HepG2 (cell line): ENCODE results near the gene CAPN15. TPM values are rescaled to one million over a fixed set of nuclear protein-coding genes. Genes with fewer than 3 reads are reported as not detected.

Experiments
- BRCA1 ChIP-seq: sonication (generic); formaldehyde crosslinking; IDR thresholded peaks from 2 replicates; pipeline ENCODE4 v1.4.0; 2020; ENCODE audit warnings: missing genetic modification reagents
- DMAP1 ChIP-seq: IDR thresholded peaks from 2 replicates; pipeline ENCODE4 v1.6.1; 2016
- GFI1 ChIP-seq: sonication (generic); formaldehyde crosslinking; IDR thresholded peaks from 2 replicates; pipeline ENCODE4 v1.5.0; 2020; ENCODE audit warnings: missing genetic modification reagents, mild to moderate bottlenecking, borderline replicate concordance
- KDM6A ChIP-seq: IDR thresholded peaks from 2 replicates; pipeline ENCODE4 v1.6.1; 2016; ENCODE audit warnings: low read depth
- KLF13 ChIP-seq: sonication (generic); formaldehyde crosslinking; IDR thresholded peaks from 2 replicates; pipeline ENCODE4 v1.4.0; 2020; ENCODE audit warnings: mild to moderate bottlenecking, missing genetic modification reagents
- KLF9 ChIP-seq: IDR thresholded peaks from 2 replicates; pipeline ENCODE4 v1.6.1; 2016; ENCODE audit warnings: low read depth
- MTA1 ChIP-seq: sonication (generic); formaldehyde crosslinking; IDR thresholded peaks from 2 replicates; pipeline ENCODE4 v1.4.0; 2020; ENCODE audit warnings: missing genetic modification reagents, mild to moderate bottlenecking, borderline replicate concordance
- NR2F6 ChIP-seq, 2 experiments: IDR thresholded peaks; 2 replicates each; pipeline ENCODE4 v1.6.1; 2016; ENCODE audit warnings: antibody characterized with exemption in 1 of 2, mild to moderate bottlenecking in 1 of 2
- PAXIP1 ChIP-seq: sonication (generic); formaldehyde crosslinking; conservative IDR thresholded peaks from 2 replicates; pipeline ENCODE4 v1.4.0; 2020; ENCODE audit warnings: mild to moderate bottlenecking, missing genetic modification reagents, moderate library complexity
- POLR2A ChIP-seq, 2 experiments: IDR thresholded peaks; 2 replicates each; pipeline ENCODE4 v1.6.1; 2011; ENCODE audit warnings: low read depth in 2 of 2, low read length in 2 of 2, mild to moderate bottlenecking in 1 of 2, moderate library complexity in 1 of 2; ENCODE audit not compliant: insufficient read depth in 1 of 2
- RXRB ChIP-seq: IDR thresholded peaks from 2 replicates; pipeline ENCODE4 v1.6.1; 2016; ENCODE audit warnings: borderline replicate concordance, missing genetic modification reagents, missing compliant biosample characterization
- SP1 ChIP-seq, 2 experiments: fragments of 450-650 bp in 1 of 2; sonication (generic) in 1 of 2; formaldehyde crosslinking in 1 of 2; IDR thresholded peaks; 2 replicates each; pipeline versions ENCODE4 v1.4.0 to v1.6.1; 2016 to 2020; ENCODE audit warnings: missing genetic modification reagents in 1 of 2
- SP4 ChIP-seq: sonication (generic); formaldehyde crosslinking; IDR thresholded peaks from 2 replicates; pipeline ENCODE4 v1.8.1; 2023; ENCODE audit warnings: mild to moderate bottlenecking, missing genetic modification reagents
- THAP11 ChIP-seq: IDR thresholded peaks from 2 replicates; pipeline ENCODE4 v1.6.1; 2016; ENCODE audit warnings: missing biosample characterization, missing genetic modification reagents
- ZBTB10 ChIP-seq: sonication (generic); formaldehyde crosslinking; IDR thresholded peaks from 2 replicates; pipeline ENCODE4 v1.4.0; 2020; ENCODE audit warnings: missing genetic modification reagents, borderline replicate concordance
- ZFP36L1 ChIP-seq: sonication (generic); formaldehyde crosslinking; IDR thresholded peaks from 2 replicates; pipeline ENCODE4 v1.8.0; 2022; ENCODE audit warnings: mild to moderate bottlenecking, missing genetic modification reagents, moderate library complexity
- ZMYM3 ChIP-seq: sonication (generic); formaldehyde crosslinking; IDR thresholded peaks from 2 replicates; pipeline ENCODE4 v1.5.1; 2020; ENCODE audit warnings: mild to moderate bottlenecking, missing genetic modification reagents
- ZNF34 ChIP-seq: sonication (generic); formaldehyde crosslinking; IDR thresholded peaks from 2 replicates; pipeline ENCODE4 v1.4.0; 2020; ENCODE audit warnings: mild to moderate bottlenecking, missing genetic modification reagents, borderline replicate concordance
- ZNF709 ChIP-seq: sonication (generic); formaldehyde crosslinking; IDR thresholded peaks from 2 replicates; pipeline ENCODE4 v1.5.0; 2020; ENCODE audit warnings: mild to moderate bottlenecking, missing genetic modification reagents
- ZNF713 ChIP-seq: sonication (generic); formaldehyde crosslinking; IDR thresholded peaks from 2 replicates; pipeline ENCODE4 v1.4.0; 2020; ENCODE audit warnings: mild to moderate bottlenecking, missing genetic modification reagents
- polyA plus RNA-seq, 8 experiments: library from polyadenylated mRNA; depleted of rRNA in 3 of 8; stranded (reverse) in 7 of 8; unstranded in 1 of 8; fragments of >200 nt; fragmentation: Illumina TruSeq in 4 of 8; extraction: Trizol in 4 of 8; gene quantifications; 2 replicates each; pipeline versions ENCODE4 v1.2.1 to v1.2.3, GENCODE V29; 2011 to 2016; ENCODE audit warnings: low read depth in 4 of 8, missing spikeins in 1 of 8, mixed read lengths in 1 of 8; ENCODE audit not compliant: insufficient read depth in 1 of 8
- total RNA-seq, 5 experiments: library from RNA; depleted of rRNA; stranded (reverse); fragments of >200 nt; fragmentation: Illumina TruSeq; extraction: Trizol; gene quantifications; 2 replicates each; pipeline ENCODE4 v1.2.3, GENCODE V29; 2016; ENCODE audit warnings: low read depth in 1 of 5
- TF ChIP-seq, protein P1 (sequence below): sonication (generic); formaldehyde crosslinking; IDR thresholded peaks from 2 replicates; pipeline ENCODE4 v1.4.0; 2020; ENCODE audit warnings: missing genetic modification reagents, low read depth, mild to moderate bottlenecking, borderline replicate concordance

The CAPN15 gene
- total and polyA plus RNA-seq, 2 of the 13 experiments (the other 11 are each of a cell fraction or from before 2014, with no cell fraction given): 14.9 to 24.5 TPM

GRCh38 chr16:533391-534123, 6.0 kb downstream of the CAPN15 start (continued):
- peak; percentile 58 for TF ChIP-seq PAXIP1 (CRISPR knock-in tag)
- TF ChIP-seq KLF9 (CRISPR knock-in tag): 0 out of 2 replicates have a peak, but pooled peaks have one; percentile 45
- TF ChIP-seq RXRB (CRISPR knock-in tag): peak; percentile 53; the same call in 1 of the 2 replicates
- TF ChIP-seq KLF13 (CRISPR knock-in tag): 0 out of 2 replicates have a peak, but pooled peaks have one; percentile 41
- TF ChIP-seq POLR2A (IDR thresholded peaks at IDR 0.05; ENCODE audit: insufficient read depth in 1 of 2, low read depth in 2 of 2, low read length in 2 of 2): peak in 1 of 2 experiments; percentile 65; a peak in 3 of 4 replicates
- no peak for TF ChIP-seq SP1 (IDR thresholded peaks at IDR 0.05)
- TF ChIP-seq SP1 (CRISPR knock-in tag; IDR thresholded peaks at IDR 0.05): peak; percentile 29; the same call in 1 of the 2 replicates
- TF ChIP-seq THAP11 (CRISPR knock-in tag): peak; percentile 61
- TF ChIP-seq, protein P1, sequence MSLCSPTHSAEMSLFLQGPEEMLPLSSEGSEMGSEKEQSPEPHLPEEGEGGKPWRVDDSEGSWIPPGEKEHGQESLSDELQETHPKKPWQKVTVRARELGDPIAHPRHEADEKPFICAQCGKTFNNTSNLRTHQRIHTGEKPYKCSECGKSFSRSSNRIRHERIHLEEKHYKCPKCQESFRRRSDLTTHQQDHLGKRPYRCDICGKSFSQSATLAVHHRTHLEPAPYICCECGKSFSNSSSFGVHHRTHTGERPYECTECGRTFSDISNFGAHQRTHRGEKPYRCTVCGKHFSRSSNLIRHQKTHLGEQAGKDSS (CRISPR knock-in tag): 0 out of 2 replicates have a peak, but pooled peaks have one; percentile 35
- peak; percentile 80; the same call in 1 of the 2 replicates for TF ChIP-seq MTA1
- 0 out of 2 replicates have a peak, but pooled peaks have one; percentile 19 for TF ChIP-seq GFI1 (CRISPR knock-in tag)
- 0 out of 2 replicates have a peak, but pooled peaks have one; percentile 20 for TF ChIP-seq ZBTB10
- peak; percentile 57; the same call in 1 of the 2 replicates for TF ChIP-seq DMAP1 (CRISPR knock-in tag)
- no peak for TF ChIP-seq ZNF709 (CRISPR knock-in tag)
- TF ChIP-seq ZNF34 (CRISPR knock-in tag): no peak
- TF ChIP-seq ZNF713 (CRISPR knock-in tag): 0 out of 2 replicates have a peak, but pooled peaks have one; percentile 58
- TF ChIP-seq SP4 (CRISPR knock-in tag): 0 out of 2 replicates have a peak, but pooled peaks have one; percentile 22
- TF ChIP-seq KDM6A (CRISPR knock-in tag): 0 out of 2 replicates have a peak, but pooled peaks have one; percentile 37
- peak; percentile 91 for TF ChIP-seq BRCA1
- TF ChIP-seq NR2F6 (IDR thresholded peaks at IDR 0.05): no peak
- TF ChIP-seq NR2F6 (CRISPR knock-in tag; IDR thresholded peaks at IDR 0.05): peak; percentile 60
- TF ChIP-seq ZMYM3: 0 out of 2 replicates have a peak, but pooled peaks have one; percentile 13
- no peak for TF ChIP-seq ZFP36L1 (CRISPR knock-in tag)
